ENCODE results near the gene PADI6.

DNA sequence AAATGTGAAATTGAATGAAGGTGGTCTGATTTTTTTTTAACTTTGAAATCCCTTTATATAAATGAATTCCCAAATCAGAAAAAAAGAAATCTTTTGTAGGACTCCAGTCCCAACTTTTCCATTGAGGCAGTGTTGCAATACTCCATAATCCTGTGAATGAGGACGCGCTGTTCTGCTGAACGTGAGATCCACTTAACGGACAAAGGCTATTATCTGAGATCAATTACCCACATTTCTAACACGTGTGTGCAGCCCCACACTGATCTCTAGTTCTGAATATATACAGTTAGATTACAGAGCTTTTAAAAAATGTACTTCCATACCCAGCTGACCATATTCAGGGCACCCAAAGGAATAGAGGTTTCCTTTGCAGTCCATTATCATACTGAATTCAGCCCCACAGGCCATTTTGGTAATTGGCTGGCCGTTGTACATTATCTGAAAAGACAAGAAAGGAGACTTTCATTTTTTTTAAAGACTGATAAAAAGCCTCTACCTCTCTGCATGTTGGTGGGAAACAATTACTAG lies 48.5 kb downstream of the PADI6 start:
- TF ChIP-seq, protein P1, sequence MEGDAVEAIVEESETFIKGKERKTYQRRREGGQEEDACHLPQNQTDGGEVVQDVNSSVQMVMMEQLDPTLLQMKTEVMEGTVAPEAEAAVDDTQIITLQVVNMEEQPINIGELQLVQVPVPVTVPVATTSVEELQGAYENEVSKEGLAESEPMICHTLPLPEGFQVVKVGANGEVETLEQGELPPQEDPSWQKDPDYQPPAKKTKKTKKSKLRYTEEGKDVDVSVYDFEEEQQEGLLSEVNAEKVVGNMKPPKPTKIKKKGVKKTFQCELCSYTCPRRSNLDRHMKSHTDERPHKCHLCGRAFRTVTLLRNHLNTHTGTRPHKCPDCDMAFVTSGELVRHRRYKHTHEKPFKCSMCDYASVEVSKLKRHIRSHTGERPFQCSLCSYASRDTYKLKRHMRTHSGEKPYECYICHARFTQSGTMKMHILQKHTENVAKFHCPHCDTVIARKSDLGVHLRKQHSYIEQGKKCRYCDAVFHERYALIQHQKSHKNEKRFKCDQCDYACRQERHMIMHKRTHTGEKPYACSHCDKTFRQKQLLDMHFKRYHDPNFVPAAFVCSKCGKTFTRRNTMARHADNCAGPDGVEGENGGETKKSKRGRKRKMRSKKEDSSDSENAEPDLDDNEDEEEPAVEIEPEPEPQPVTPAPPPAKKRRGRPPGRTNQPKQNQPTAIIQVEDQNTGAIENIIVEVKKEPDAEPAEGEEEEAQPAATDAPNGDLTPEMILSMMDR (IDR thresholded peaks at IDR 0.05; ENCODE audit: low read depth, low read length, poor library complexity, severe bottlenecking) = no peak
- no peak for TF ChIP-seq EZH2phosphoT487 (IDR thresholded peaks at IDR 0.05; ENCODE audit: borderline replicate concordance, low read length)
